Measurements from ENCODE around the gene GH1.
"Not testable (repeated sequence)": the region's sequence is repeated elsewhere in the genome, so short reads cannot be mapped to it uniquely, and the experiment has no call there.

The GH1 gene

DNA sequence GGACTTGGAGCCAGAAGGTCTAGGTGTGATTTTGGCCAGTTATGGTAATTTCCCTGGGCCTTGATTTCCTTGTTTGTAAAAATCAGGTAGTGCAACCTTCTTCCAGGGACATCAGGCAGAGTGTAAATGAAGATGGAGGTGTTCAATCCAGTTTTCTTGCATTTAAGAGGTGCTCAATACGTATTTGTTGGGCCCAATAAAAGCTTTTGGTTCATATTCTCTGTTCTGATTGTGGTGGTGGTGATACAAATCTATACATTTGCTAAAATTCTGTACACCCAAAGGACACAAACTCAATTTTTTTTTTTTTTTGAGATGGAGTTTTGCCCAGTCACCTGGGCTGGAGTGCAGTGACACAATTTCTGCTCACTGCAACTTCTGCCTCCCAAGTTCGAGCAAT lies 7.5 kb upstream of the GH1 start:
- no peak for DNase-seq (ENCODE audit: low read depth)

DNA sequence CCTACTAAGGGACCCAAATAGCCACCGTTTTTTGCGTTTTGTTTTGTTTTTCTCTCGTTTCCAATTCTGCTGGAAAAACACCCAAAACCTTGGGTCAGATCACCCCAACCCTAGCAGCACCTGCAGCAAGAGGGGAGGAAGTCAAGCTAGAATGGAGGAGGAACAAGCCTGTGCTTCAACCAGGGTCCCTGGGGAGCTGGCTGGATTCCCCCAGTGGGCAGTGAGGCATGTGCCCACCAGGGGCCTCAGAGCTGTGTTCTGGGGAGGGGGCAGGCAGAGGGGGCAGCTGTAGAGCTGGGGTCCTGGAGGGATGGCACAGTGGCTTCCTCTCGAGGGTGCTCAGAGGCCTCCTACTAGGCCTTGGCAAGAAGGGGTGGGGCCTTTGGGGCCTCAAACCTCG lies 7.0 kb upstream of the GH1 start:
- DNase-seq (ENCODE audit: low read depth): no peak

DNA sequence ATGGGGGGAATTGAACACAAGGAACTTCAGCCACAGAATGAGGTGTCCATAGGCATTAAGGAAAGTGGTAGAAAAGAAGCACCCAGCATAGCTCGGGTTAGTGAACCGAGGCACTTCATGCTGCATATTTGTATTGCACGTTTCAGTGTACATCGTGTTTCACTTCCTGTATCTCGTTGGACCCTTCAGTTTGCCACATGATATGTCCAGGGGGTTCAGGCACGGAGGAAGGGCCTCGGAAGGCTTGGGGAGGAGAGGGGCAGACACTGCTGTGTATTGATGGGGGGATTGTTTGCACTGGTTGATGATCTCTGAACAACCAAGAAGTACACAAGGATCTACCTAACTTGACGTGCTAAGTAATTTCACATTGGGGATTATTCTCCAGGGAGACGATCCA lies 3.8 kb upstream of the GH1 start:
- DNase-seq (ENCODE audit: low read depth): not testable (repeated sequence)

DNA sequence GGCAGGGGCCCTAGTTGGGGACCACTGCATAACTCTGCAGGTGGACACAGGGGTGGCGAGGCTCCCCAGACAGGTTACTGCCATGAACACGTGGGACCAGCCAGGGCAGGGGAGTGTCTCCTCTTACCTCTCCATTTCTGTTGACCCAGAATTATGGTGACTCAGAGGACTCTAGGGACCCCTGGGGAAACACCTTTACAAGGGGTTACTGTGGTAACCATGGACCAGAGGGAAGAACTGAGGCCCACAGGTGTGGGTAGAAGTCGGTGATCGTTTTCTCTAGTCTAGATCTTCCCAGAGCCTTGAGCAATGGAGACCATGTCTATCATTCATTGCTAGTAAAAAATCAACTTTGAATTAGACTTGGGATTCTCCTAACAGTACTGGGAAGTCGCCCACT lies 2.1 kb upstream of the GH1 start:
- DNase-seq (ENCODE audit: low read depth): not testable (repeated sequence)

DNA sequence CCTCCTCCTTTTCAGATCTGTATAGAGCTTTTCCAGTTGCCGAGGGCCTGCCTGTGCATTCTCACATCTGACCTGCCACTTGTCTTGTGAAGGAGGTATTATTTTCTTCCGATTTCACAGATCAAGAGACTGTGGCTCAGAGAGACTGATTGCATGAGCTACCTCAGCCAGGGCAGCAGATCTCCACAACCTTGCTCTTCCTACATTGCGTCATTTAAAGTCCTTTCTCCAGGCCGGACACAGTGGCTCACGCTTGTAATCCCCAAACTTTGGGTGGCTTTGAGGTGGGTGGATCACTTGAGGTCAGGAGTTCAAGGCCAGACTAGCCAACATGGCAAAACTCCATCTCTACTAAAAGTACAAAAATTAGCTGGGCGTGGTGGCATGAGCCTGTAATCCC lies 1.4 kb upstream of the GH1 start:
- DNase-seq (ENCODE audit: low read depth): not testable (repeated sequence)

DNA sequence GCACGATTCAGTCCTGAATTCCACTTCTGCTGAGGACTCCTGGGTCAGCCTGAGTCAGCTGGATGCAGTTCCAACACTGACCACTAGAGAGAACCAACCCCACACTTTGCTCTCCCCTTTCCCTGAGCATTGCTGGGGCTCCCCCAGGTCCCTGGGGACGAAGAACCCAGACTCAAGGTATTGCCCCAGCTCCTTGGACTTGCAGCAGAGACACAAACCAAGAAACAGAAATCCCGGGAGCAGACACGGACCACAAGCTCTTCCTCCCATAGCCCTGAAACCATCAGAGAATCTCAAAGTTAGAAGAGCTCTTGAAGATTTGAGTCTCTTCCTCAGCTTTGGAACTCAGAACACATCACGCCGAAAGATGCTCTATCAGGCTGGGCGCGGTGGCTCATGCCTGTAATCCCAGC lies 678 bp upstream of the GH1 start:
- DNase-seq (ENCODE audit: low read depth): peak; percentile 61

DNA sequence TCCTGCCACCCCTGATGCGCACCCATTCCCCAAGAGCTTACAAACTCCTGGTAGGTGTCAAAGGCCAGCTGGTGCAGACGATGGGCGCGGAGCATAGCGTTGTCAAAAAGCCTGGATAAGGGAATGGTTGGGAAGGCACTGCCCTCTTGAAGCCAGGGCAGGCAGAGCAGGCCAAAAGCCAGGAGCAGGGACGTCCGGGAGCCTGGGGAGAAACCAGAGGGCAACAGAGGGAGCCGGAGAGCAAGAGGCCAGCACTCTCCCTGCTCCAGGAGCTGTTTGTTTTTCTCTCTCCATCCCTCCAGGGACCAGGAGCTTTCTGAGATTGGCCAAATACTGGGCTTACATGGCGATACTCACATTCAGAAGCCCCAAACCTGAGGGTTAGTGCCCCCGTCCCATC lies 334 bp downstream of the GH1 start:
- DNase-seq (ENCODE audit: low read depth): no peak

DNA sequence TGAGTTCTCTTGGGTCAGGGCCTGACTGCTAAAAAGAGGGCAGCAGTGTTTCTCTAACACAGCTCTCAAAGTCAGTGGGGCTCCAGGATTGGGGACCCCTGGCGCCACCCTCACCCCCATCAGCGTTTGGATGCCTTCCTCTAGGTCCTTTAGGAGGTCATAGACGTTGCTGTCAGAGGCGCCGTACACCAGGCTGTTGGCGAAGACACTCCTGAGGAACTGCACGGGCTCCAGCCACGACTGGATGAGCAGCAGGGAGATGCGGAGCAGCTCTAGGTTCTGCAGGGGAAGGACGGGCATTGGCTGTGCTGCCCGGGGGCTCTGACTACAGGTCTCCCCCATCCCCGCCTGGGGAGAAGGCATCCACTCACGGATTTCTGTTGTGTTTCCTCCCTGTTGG lies 993 bp downstream of the GH1 start:
- no peak for DNase-seq (ENCODE audit: low read depth)

DNA sequence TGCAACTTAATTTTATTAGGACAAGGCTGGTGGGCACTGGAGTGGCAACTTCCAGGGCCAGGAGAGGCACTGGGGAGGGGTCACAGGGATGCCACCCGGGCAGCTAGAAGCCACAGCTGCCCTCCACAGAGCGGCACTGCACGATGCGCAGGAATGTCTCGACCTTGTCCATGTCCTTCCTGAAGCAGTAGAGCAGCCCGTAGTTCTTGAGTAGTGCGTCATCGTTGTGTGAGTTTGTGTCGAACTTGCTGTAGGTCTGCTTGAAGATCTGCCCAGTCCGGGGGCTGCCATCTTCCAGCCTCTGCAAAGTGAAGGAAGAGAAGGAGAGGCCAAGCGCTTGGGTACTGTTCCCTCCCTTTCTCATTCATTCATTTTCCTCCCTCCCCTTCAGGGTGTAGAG lies 1.4 kb downstream of the GH1 start:
- not testable (repeated sequence) for DNase-seq (ENCODE audit: low read depth)

DNA sequence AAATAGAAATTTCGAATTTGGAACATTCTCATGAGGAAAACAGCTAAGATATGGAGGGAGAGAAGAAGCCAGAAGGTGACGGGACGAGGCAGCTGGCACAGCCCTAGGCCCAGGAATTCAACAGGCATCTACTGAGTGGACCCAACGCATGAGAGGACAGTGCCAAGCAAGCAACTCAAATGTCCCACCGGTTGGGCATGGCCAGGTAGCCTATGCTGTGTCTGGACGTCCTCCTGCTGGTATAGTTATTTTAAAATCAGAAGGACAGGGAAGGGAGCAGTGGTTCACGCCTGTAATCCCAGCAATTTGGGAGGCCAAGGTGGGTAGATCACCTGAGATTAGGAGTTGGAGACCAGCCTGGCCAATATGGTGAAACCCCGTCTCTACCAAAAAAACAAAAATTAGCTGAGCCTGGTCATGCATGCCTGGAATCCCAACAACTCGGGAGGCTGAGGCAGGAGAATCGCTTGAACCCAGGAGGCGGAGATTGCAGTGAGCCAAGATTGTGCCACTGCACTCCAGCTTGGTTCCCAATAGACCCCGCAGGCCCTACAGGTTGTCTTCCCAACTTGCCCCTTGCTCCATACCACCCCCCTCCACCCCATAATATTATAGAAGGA lies 2.0 kb downstream of the GH1 start:
- DNase-seq (ENCODE audit: low read depth): no peak

DNA sequence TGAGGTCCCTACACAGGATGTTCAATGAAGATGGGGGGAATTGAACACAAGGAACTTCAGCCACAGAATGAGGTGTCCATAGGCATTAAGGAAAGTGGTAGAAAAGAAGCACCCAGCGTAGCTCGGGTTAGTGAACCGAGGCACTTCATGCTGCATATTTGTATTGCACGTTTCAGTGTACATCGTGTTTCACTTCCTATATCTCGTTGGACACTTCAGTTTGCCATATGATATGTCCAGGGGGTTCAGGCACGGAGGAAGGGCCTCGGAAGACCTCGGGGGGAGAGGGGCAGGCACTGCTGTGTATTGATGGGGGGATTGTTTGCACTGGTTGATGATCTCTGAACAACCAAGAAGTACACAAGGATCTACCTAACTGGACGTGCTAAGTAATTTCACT lies 2.9 kb downstream of the GH1 start:
- DNase-seq (ENCODE audit: low read depth): not testable (repeated sequence)

DNA sequence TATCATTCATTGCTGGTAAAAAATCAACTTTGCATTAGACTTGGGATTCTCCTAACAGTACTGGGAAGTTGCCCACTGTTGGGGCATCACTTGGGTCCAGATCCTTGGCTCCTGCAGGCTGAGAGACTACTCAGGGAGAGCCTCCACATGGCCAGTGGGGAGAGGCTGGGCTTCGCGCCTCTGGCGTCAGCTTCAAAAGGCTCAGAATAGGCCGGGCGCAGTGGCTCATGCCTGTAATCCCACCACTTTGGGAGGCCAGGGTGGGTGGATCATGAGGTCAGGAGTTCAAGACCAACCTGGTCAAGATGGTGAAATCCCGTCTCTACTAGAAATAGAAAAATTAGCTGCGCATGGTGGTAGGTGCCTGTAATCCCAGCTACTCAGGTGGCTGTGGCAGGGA lies 4.2 kb downstream of the GH1 start:
- DNase-seq (ENCODE audit: low read depth): no peak

DNA sequence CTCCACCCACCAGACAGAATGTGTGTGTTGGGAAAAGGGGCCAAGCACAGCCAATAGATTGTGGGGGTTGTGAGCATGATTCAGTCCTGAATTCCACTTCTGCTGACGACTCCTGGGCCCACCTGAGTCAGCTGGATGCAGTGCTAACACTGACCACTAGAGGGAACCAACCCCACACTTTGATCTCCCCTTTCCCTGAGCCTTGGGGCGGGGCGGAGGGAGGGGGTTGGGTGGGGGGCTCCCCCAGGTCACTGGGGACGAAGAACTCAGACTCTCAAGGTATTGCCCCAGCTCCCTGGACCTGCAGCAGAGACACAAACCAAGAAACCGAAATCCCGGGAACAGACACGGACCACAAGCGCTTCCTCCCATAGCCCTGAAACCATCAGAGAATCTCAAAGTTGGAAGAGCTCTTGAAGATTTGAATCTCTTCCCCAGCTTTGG lies 7.0 kb downstream of the GH1 start:
- DNase-seq (ENCODE audit: low read depth): peak; percentile 55

DNA sequence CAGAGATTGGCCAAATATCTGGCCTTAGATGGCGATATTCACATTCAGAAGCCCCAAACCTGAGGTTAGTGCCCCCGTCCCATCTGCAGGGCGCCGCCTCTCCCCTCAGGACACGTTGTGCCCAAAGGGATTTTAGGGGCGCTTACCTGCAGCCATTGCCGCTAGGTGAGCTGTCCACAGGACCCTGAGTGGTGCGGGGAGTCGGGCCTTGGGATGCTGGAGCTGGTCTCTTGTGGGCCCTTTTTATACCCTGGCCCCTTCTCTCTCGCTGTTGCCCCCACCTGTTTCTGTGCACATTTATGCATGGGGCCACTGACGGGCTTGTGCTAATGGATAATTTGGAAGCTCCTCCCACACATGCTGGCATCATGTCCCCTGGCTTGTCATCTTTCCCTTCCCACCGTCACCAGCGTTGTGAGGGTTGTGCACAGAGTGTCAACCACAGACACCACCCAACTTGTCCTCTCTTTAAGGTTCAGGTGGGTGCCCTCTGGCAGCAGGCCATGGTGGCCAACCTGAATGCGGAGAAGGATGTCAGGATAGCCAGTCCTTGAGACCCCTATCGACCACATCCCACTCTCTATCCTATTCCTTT lies 7.5 kb downstream of the GH1 start, which contains the start of gene CSHL1:
CSHL1 (minus strand) TSS at position 218 of the 595 bp plus-strand sequence; CDS start at position 156, 62 bp downstream.
- DNase-seq (ENCODE audit: low read depth): no peak

DNA sequence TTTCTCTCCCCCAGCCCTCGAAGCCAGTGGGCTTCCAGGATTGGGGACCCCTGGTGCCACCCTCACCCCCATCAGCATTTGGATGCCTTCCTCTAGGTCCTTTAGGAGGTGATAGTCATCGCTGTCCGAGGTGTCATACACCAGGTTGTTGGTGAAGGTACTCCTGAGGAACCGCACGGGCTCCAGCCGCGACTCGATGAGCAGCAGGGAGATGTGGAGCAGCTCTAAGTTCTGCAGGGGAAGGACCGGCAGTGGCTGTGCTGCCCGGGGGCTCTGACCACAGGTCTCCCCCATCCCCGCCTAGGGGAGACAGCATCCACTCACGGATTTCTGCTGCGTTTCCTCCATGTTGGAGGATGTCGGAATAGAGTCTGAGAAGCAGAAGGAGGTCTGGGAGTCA lies 8.5 kb downstream of the GH1 start:
- DNase-seq (ENCODE audit: low read depth): no peak

DNA sequence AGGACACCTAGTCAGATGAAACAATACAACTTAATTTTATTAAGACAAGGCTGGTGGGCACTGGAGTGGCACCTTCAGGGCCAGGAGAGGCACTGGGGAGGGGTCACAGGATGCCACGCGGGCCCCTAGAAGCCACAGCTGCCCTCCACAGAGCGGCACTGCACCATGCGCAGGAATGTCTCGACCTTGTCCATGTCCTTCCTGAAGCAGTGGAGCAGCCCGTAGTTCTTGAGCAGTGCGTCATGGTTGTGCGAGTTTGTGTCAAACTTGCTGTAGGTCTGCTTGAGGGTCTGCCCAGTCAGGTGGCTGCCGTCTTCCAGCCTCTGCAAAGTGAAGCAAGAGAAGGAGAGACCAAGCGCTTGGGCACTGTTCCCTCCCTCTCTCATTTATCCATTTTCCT lies 9.1 kb downstream of the GH1 start:
- not testable (repeated sequence) for DNase-seq (ENCODE audit: low read depth)

DNA sequence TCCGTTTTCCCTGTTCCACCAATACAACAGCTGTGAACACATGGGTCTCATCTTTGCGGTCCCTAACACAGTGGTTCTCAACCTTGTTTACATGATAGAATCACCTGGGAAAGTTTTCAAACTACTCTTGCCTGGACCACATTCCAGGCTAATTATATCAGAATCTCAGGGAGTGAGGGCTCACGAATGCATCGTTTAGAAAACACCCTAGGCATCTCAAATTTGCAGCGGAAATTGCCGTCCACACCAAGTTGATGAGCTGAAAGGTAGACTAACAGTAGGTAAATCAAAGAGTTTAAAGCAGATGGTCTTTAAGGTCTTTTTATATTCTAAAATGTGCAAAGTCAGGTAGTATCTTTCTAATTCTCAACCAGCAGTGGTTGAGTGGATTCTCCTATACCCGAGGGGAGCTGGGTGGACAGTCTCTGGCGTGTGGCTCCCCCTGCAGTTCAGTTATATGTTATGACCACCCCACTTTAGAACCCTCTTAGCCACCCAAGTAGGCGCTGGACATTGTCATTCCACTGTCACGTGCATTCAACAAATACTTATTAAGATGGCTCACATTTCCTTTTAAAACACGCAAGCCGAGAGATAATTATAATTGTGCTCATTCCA lies 11.4 kb downstream of the GH1 start:
- DNase-seq (ENCODE audit: low read depth): not testable (repeated sequence)

DNA sequence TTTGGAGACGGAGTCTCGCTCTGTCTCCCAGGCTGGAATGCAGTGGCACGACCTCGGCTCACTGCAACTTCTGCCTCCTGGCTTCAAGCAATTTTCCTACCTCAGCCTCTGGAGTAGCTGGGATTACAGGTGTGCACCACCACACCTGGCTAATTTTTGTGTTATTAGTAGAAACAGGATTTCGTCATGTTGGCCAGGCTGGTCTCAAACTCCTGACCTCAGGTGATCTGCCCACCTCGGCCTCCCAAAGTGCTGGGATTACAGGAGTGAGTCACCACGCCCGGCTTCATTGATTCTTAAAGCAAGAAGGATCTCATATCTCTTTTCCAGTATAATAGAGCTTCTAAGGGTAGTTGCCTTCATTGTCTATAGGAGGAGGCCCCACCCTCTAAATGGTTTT lies 13.8 kb downstream of the GH1 start:
- DNase-seq (ENCODE audit: low read depth): not testable (repeated sequence)

DNA sequence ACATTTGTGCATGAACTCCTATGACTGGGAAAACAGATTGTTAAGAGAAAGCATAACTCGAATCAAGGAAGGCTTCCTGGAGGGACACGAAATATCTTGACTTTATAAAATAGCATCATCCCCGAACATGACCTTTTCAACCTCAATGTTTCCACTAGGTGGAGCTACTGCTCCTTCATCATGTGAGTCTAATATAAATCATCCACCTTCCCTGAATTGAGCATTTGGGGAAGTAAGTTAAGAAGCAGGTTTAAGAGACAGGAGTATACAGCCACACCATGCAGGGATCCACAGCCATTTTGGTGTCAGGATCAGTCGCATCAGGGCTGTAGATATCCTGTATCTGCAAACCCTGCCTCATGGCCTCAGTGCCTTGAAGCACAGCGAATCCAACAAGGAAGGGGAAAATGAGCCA lies 14.8 kb downstream of the GH1 start:
- DNase-seq (ENCODE audit: low read depth): not testable (repeated sequence)

DNA sequence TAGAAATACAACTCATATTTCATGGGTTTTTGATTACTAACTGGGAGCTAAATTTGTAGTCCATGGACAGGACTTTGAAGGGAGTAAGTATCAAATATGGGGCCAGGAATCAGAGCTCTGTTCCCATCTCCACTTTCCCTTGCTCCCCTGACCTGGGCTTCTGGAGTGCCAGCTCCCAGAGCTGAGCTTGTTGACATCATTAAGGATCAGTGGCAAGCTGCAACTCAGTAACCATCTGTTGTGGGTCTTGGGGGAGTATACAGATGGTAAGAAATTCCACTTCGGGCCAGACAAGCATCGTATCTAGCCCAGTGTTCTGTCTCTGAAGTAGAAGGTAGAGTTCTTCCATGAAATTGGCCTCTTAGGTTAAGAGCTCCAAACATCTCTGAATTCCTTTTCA lies 16.7 kb downstream of the GH1 start:
- not testable (repeated sequence) for DNase-seq (ENCODE audit: low read depth)

DNA sequence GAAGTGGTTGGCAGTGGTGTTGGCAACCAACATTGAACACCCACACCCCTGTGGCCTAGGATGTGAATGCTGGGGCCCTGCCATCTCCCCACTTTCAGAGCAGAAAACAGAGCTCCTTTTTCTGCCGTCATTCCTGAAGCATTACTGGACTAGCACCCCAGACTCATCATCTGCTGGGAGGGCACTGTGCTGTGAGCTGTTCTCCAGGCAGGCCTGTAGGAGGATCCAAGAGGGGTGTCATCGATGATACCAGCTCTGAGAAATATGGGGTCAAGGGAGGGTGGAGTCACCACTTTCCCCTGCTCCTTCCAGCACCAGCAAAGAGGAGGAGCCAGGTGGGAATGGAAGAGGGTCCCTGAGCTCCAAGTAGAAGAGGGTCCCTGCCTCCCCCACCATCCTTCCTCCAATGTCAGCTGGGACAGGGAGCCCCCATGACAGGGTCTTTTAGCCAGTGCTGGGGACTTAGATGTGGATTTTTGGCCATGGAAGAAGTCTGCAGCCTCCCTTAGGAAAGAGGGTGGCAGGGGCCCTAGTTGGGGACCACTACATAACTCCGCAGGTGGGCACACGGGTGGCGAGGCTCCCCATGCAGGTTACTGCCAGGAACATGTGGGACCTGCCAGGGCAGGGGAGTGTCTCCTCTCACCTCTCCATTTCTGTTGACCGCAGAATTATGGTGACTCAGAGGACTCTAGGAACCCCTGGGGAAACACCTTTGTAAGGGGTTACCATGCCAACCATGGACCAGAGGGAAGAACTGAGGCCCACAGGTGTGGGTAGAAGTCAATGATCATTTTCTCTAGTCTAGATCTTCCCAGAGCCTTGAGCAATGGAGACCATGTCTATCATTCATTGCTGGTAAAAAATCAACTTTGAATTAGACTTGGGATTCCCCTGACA lies 19.5 kb downstream of the GH1 start:
- not testable (repeated sequence) for DNase-seq (ENCODE audit: low read depth)
